Choroid plexus epithelial cell (primary cell): ENCODE data around the gene JADE1.

Experiments used
- DNase-seq: peaks from one replicate; pipeline ENCODE4 v3.0.0-alpha.2; 2010; ENCODE audit warnings: low read depth
- H3K4me3 ChIP-seq: 2 replicates; pipeline ENCODE4 v1.5.1; 2011; ENCODE audit warnings: low read depth, mild to moderate bottlenecking, control low read depth, low read length, moderate library complexity
- TF ChIP-seq, protein P1 (sequence below): conservative IDR thresholded peaks from 2 replicates; pipeline ENCODE4 v1.5.1; 2011; ENCODE audit warnings: low read depth, mild to moderate bottlenecking, control low read depth, inconsistent platforms, low read length, moderate library complexity

The JADE1 gene

GRCh38 chr4:128917781-128918180, 108.3 kb downstream of the JADE1 start:
- no peak overlapping the region for H3K4me3 ChIP-seq
- TF ChIP-seq, protein P1, sequence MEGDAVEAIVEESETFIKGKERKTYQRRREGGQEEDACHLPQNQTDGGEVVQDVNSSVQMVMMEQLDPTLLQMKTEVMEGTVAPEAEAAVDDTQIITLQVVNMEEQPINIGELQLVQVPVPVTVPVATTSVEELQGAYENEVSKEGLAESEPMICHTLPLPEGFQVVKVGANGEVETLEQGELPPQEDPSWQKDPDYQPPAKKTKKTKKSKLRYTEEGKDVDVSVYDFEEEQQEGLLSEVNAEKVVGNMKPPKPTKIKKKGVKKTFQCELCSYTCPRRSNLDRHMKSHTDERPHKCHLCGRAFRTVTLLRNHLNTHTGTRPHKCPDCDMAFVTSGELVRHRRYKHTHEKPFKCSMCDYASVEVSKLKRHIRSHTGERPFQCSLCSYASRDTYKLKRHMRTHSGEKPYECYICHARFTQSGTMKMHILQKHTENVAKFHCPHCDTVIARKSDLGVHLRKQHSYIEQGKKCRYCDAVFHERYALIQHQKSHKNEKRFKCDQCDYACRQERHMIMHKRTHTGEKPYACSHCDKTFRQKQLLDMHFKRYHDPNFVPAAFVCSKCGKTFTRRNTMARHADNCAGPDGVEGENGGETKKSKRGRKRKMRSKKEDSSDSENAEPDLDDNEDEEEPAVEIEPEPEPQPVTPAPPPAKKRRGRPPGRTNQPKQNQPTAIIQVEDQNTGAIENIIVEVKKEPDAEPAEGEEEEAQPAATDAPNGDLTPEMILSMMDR, result no peak
- no peak for DNase-seq

DNA sequence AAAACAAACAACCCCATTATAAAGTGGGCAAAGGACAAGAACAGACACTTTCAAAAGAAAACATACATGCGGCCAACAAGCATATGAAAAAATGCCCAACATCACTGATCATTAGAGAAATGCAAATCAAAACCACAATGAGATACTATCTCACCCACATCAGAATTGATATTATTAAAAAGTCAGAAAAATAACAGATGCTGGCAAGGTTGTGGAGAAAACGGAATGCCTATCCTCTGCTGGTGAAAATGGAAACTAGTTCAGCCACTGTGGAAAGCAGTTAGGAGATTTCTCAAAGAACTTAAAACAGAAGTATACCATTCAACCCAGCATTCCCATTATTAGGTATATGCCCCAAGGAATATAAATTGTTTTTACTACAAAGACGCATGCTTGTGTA, 112.5 kb downstream of the JADE1 start:
- H3K4me3 ChIP-seq, result no peak overlapping the region
- TF ChIP-seq, protein P1, result no peak
- no peak for DNase-seq
